Endothelial cell of umbilical vein (primary cell): Measurements from ENCODE around the gene PAX6. TPM values are rescaled to one million over a fixed set of nuclear protein-coding genes. Genes with fewer than 3 reads are reported as not detected.

ENCODE experiments used
- BruUV-seq: library from RNA; stranded (reverse); fragments of 400-500 nt; replicated peaks from 2 replicates; lab custom pipeline; 2021; lab: Mats Ljungman, UMichigan
- CTCF ChIA-PET: fragments of 300-600, 350-600 bp; sonication (Branson Sonifier 250); formaldehyde crosslinking; loops from one replicate; lab custom pipeline; 2021; ENCODE audit warnings: antibody characterized with exemption, inconsistent platforms; lab: Charles Lee
- POLR2A ChIA-PET: fragments of 300-600, 350-600 bp; sonication (Branson Sonifier 250); formaldehyde crosslinking; loops from one replicate; lab custom pipeline; 2021; ENCODE audit warnings: antibody characterized with exemption, inconsistent platforms; lab: Charles Lee
- DNase-seq: peaks from one replicate; pipeline ENCODE4 v3.0.0-alpha.2; 2011; ENCODE audit warnings: low read depth, low spot score
- FAIRE-seq: peaks from 2 replicates; lab custom pipeline; 2011; peaks lifted over from hg19 to GRCh38; lab: Jason Lieb, UNC
- H2AFZ ChIP-seq: 2 replicates; pipeline ENCODE4 v1.6.0; 2012; ENCODE audit warnings: low read depth, low read length, control low read depth, inconsistent platforms
- H3K27ac ChIP-seq: 2 replicates; pipeline ENCODE4 v1.5.1; 2011; ENCODE audit warnings: low read depth, mild to moderate bottlenecking, control low read depth, low read length, moderate library complexity; ENCODE audit not compliant: insufficient read depth
- H3K27me3 ChIP-seq, 2 experiments: 2 replicates each; pipeline versions ENCODE4 v1.6.0 to v1.6.1; 2011; ENCODE audit warnings: low read length in 2 of 2, mixed read lengths in 1 of 2; ENCODE audit not compliant: control insufficient read depth in 2 of 2, insufficient read depth in 2 of 2
- H3K36me3 ChIP-seq, 2 experiments: 2 replicates in 1 of 2; 3 replicates in 1 of 2; pipeline ENCODE4 v1.5.1; 2011; ENCODE audit warnings: low read length in 2 of 2, mild to moderate bottlenecking in 1 of 2, moderate library complexity in 1 of 2; ENCODE audit not compliant: control insufficient read depth in 2 of 2, insufficient read depth in 2 of 2; ENCODE audit errors: extremely low read depth in 1 of 2
- H3K4me1 ChIP-seq: 3 replicates; pipeline ENCODE4 v1.5.1; 2011; ENCODE audit warnings: mild to moderate bottlenecking, low read length; ENCODE audit not compliant: control insufficient read depth, insufficient read depth; ENCODE audit errors: extremely low read depth
- H3K4me2 ChIP-seq: 2 replicates; pipeline ENCODE4 v1.6.1; 2011; ENCODE audit warnings: low read length, control low read depth, mixed read lengths; ENCODE audit not compliant: insufficient read depth
- H3K4me3 ChIP-seq, 3 experiments: fragments of 200-600 bp in 1 of 3; sonication (generic), shearing (Covaris generic) in 1 of 3; replicated peaks in 1 of 3; 2 replicates each; pipeline ENCODE4 v1.5.1; 2011 to 2016; ENCODE audit warnings: control low read depth in 3 of 3, low read length in 3 of 3, mild to moderate bottlenecking in 2 of 3, inconsistent platforms in 1 of 3, low read depth in 1 of 3, moderate library complexity in 1 of 3; ENCODE audit not compliant: insufficient read depth in 1 of 3
- H3K79me2 ChIP-seq: 2 replicates; pipeline ENCODE4 v1.6.0; 2012; ENCODE audit warnings: low read length, inconsistent platforms; ENCODE audit not compliant: control insufficient read depth, insufficient read depth
- H3K9ac ChIP-seq: replicated peaks from 2 replicates; pipeline ENCODE3; 2011; ENCODE audit warnings: low read length, control low read depth; ENCODE audit not compliant: insufficient read depth; ENCODE audit errors: extremely low read depth
- H3K9me1 ChIP-seq: replicated peaks from 3 replicates; pipeline ENCODE4 v1.6.0; 2011; ENCODE audit warnings: mild to moderate bottlenecking, low read length; ENCODE audit not compliant: control insufficient read depth, insufficient read depth; ENCODE audit errors: extremely low read depth
- H3K9me3 ChIP-seq: replicated peaks from 2 replicates; pipeline ENCODE4 v1.5.1; 2012; ENCODE audit warnings: low read length, inconsistent platforms; ENCODE audit not compliant: control insufficient read depth, insufficient read depth
- H4K20me1 ChIP-seq: replicated peaks from 2 replicates; pipeline ENCODE3; 2011; ENCODE audit warnings: mild to moderate bottlenecking, low read length; ENCODE audit not compliant: control insufficient read depth, insufficient read depth; ENCODE audit errors: extremely low read depth
- CTCF ChIP-seq, 2 donors: IDR thresholded peaks; 1 replicate in 1 of 2; 2 replicates in 1 of 2; pipeline ENCODE4 v1.5.1; 2011; ENCODE audit warnings: low read length in 2 of 2, mild to moderate bottlenecking in 2 of 2, moderate library complexity in 2 of 2, control low read depth in 1 of 2, inconsistent platforms in 1 of 2, low read depth in 1 of 2; ENCODE audit not compliant: insufficient read depth in 1 of 2; ENCODE audit errors: extremely low read depth in 1 of 2
- EZH2 ChIP-seq: IDR thresholded peaks from 2 replicates; pipeline ENCODE4 v1.6.1; 2012; ENCODE audit warnings: borderline replicate concordance, low read depth, mild to moderate bottlenecking, moderate library complexity, low read length, inconsistent platforms; ENCODE audit not compliant: severe bottlenecking
- FOS ChIP-seq: IDR thresholded peaks from 2 replicates; pipeline ENCODE4 v1.6.1; 2011; ENCODE audit warnings: mild to moderate bottlenecking, low read length, moderate library complexity, borderline replicate concordance; ENCODE audit not compliant: insufficient read depth
- GATA2 ChIP-seq: IDR thresholded peaks from 2 replicates; pipeline ENCODE4 v1.7.0; 2011; ENCODE audit warnings: low read depth, mild to moderate bottlenecking, moderate library complexity, mixed read lengths, low read length; ENCODE audit not compliant: insufficient read length, insufficient read depth
- JUN ChIP-seq: IDR thresholded peaks from 2 replicates; pipeline ENCODE4 v1.6.1; 2011; ENCODE audit warnings: borderline replicate concordance, low read depth; ENCODE audit not compliant: insufficient read length, insufficient read depth
- MAX ChIP-seq: IDR thresholded peaks from 2 replicates; pipeline ENCODE4 v1.6.1; 2011; ENCODE audit not compliant: insufficient read depth, insufficient read length
- MYC ChIP-seq: IDR thresholded peaks from one replicate; pipeline ENCODE4 v1.6.1; 2011; ENCODE audit warnings: mild to moderate bottlenecking, low read depth, low read length
- POLR2A ChIP-seq: IDR thresholded peaks from 2 replicates; pipeline ENCODE4 v1.6.1; 2012; ENCODE audit warnings: low read depth, mild to moderate bottlenecking, control low read depth, low read length
- POLR2AphosphoS5 ChIP-seq: IDR thresholded peaks from 2 replicates; pipeline ENCODE4 v1.6.1; 2012; ENCODE audit warnings: low read depth, mild to moderate bottlenecking, control low read depth, low read length, moderate library complexity; ENCODE audit not compliant: insufficient read depth
- dilution Hi-C: fragments of 300-500 bp; cut with MboI; formaldehyde crosslinking; loops from one replicate; pipeline ENCODE4 v1.15.0; 2019; ENCODE audit warnings: low sequenced_read_pairs; ENCODE audit not compliant: extremely low pct_ligation_motif_present
- intact Hi-C: fragments of 100-400 bp; cut with micrococcal nuclease; formaldehyde crosslinking; loops from one replicate; pipeline ENCODE4 v1.10.0; 2022
- polyA plus RNA-seq, 4 experiments: library from polyadenylated mRNA; depleted of rRNA in 3 of 4; stranded (reverse) in 3 of 4; unstranded in 1 of 4; fragments of >200 nt; gene quantifications; 2 replicates each; pipeline versions ENCODE4 v1.2.1 to v1.2.3, GENCODE V29; 2011 to 2012; ENCODE audit warnings: missing spikeins in 1 of 4
- total RNA-seq: library from RNA; stranded (reverse); gene quantifications from 2 replicates; pipeline ENCODE4 v1.2.3, GENCODE V29; 2021

Gene PAX6
- total and polyA plus RNA-seq, 2 donors (not counting 3 experiments of a cell fraction or from before 2014, with no cell fraction given), result not detected

- no peak for TF ChIP-seq EZH2
- TF ChIP-seq POLR2A, result no peak
- no peak for TF ChIP-seq MAX
- TF ChIP-seq MYC, result no peak
- no peak for TF ChIP-seq JUN
- TF ChIP-seq POLR2AphosphoS5, result no peak
- TF ChIP-seq CTCF (IDR thresholded peaks at IDR 0.05; ENCODE audit: extremely low read depth in 1 of 2, insufficient read depth in 1 of 2, low read depth in 1 of 2, low read length in 2 of 2), result no peak
- no peak for TF ChIP-seq FOS
- no peak for TF ChIP-seq GATA2
- FAIRE-seq, result peak; percentile 8
- CTCF ChIA-PET, result interaction anchor here (0.6 to 1.0 kb wide), 2 partner anchors 13 to 325 kb away, joined by 3 read pairs; no protein-coding TSS in a partner anchor
These were observed 9.0 kb downstream of the PAX6 start for GRCh38 chr11:31802000-31802551.

More at GRCh38 chr11:31802000-31802551, 9.0 kb downstream of the PAX6 start:
- dilution Hi-C loops (no loop called here), intact Hi-C loops (loop anchor here (5.0 kb wide), 1 partner anchor 295 kb away; the partner anchor contains the start of genes ELP4 and IMMP1L)
- no peaks in the 10 kb centered on the region for H3K9me3 ChIP-seq
- no peak for DNase-seq
- no TSS peak for BruUV-seq
- H3K9ac ChIP-seq, result no peak overlapping the region
- peaks cover 93 to 98% of the 10 kb centered on the region in 2 experiments for H3K27me3 ChIP-seq
- peaks cover 5% of the 10 kb centered on the region for H3K4me1 ChIP-seq
- no peaks in the 10 kb centered on the region for H3K9me1 ChIP-seq
- H3K4me2 ChIP-seq, result no peak overlapping the region
- H3K27ac ChIP-seq, result no peak overlapping the region
- peaks cover 3% of the 10 kb centered on the region for H4K20me1 ChIP-seq
- no peaks in the 10 kb centered on the region for H3K36me3 ChIP-seq
- no peaks in the 10 kb centered on the region for H3K79me2 ChIP-seq
- POLR2A ChIA-PET, result no interaction called here
- no peak overlapping the region for H2AFZ ChIP-seq
- H3K4me3 ChIP-seq, result no peak overlapping the region
